NCI-H128 (cell line): ENCODE data around the gene UBE2E1.

Source experiments
- DNase-seq: peaks from one replicate; lab custom pipeline; 2025; ENCODE audit not compliant: unreplicated experiment; lab: John Stamatoyannopoulos, UW

The UBE2E1 gene

GRCh38 chr3:23793528-23794134 is 12.1 kb upstream of the UBE2E1 start:
- DNase-seq, result no peak

- DNase-seq, result no peak
These were observed 10.7 kb upstream of the UBE2E1 start for GRCh38 chr3:23795096-23795495.

GRCh38 chr3:23796518-23796917 is 9.2 kb upstream of the UBE2E1 start:
- DNase-seq, result no peak

- DNase-seq, result no peak
These were observed 8.3 kb upstream of the UBE2E1 start for GRCh38 chr3:23797491-23797890.

GRCh38 chr3:23798456-23798855 is 7.3 kb upstream of the UBE2E1 start:
- DNase-seq, result no peak

- DNase-seq, result no peak
These were observed 6.9 kb upstream of the UBE2E1 start for GRCh38 chr3:23798876-23799275.

- DNase-seq, result no peak
These were observed 5.0 kb upstream of the UBE2E1 start for GRCh38 chr3:23800731-23801130.

GRCh38 chr3:23804441-23805209 is 1.1 kb upstream of the UBE2E1 start:
- no peak for DNase-seq

- DNase-seq, result no peak
These were observed 534 bp upstream of the UBE2E1 start for GRCh38 chr3:23805210-23805632.

- no peak for DNase-seq
These were observed 1.0 kb downstream of the UBE2E1 start for GRCh38 chr3:23806534-23807423.

- no peak for DNase-seq
These were observed 1.8 kb downstream of the UBE2E1 start for GRCh38 chr3:23807424-23808015.

- no peak for DNase-seq
These were observed 2.8 kb downstream of the UBE2E1 start for GRCh38 chr3:23808525-23808924.

GRCh38 chr3:23809294-23809693 is 3.5 kb downstream of the UBE2E1 start:
- no peak for DNase-seq

GRCh38 chr3:23809840-23810342 is 4.1 kb downstream of the UBE2E1 start:
- no peak for DNase-seq

- DNase-seq, result no peak
These were observed 4.8 kb downstream of the UBE2E1 start for GRCh38 chr3:23810343-23811184.

- no peak for DNase-seq
These were observed 5.4 kb downstream of the UBE2E1 start for GRCh38 chr3:23811185-23811527.

GRCh38 chr3:23811919-23812318 is 6.2 kb downstream of the UBE2E1 start:
- DNase-seq, result no peak

- no peak for DNase-seq
These were observed 10.1 kb downstream of the UBE2E1 start for GRCh38 chr3:23815879-23816278.

- DNase-seq, result no peak
These were observed 11.0 kb downstream of the UBE2E1 start for GRCh38 chr3:23816721-23817120.

- no peak for DNase-seq
These were observed 11.9 kb downstream of the UBE2E1 start for GRCh38 chr3:23817508-23818223.
